M059J (cell line): ENCODE measurements around the gene DCAF12. TPM values are rescaled to one million over a fixed set of nuclear protein-coding genes. Genes with fewer than 3 reads are reported as not detected.
A peak's percentile ranks its signal among the peaks of the same experiment; 100 is the strongest.
"Not testable (repeated sequence)": the region's sequence is repeated elsewhere in the genome, so short reads cannot be mapped to it uniquely, and the experiment has no call there.

ENCODE experiments used
- DNase-seq: peaks from one replicate; pipeline ENCODE4 v3.0.0-alpha.2; 2012; ENCODE audit warnings: low read depth
- total RNA-seq: library from RNA; depleted of rRNA; stranded (reverse); fragments of >200 nt; shearing (Covaris generic); gene quantifications from 2 replicates; pipeline ENCODE4 v1.2.3, GENCODE V29; 2014; rRNA removed

Gene DCAF12
- total RNA-seq, 1 experiment from 2014 or later: 39.9 TPM

GRCh38 chr9:34069831-34070230 is 56.7 kb downstream of the DCAF12 start:
- no peak for DNase-seq

DNA sequence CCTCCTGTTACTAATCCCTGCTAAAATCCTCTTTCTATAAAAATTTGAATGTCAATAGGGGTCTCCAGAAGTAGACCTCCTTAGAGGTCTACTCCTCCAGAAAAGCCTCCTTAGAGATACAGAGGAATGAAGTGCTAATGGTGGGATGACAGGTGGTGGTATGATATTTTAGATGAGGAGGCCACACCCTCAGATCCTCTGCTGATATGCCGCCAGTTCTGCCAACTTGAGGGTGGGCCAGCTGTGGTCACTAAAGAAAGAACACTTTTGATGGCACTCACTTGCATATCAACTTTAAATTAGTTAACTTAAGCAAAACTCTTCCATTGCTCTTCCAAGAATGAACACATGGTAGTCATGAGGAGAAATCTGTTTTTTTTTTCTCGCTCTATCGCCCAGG is 61.0 kb downstream of the DCAF12 start:
- DNase-seq: no peak

- DNase-seq: no peak
Measured at GRCh38 chr9:34059954-34060353, 66.5 kb downstream of the DCAF12 start.

DNA sequence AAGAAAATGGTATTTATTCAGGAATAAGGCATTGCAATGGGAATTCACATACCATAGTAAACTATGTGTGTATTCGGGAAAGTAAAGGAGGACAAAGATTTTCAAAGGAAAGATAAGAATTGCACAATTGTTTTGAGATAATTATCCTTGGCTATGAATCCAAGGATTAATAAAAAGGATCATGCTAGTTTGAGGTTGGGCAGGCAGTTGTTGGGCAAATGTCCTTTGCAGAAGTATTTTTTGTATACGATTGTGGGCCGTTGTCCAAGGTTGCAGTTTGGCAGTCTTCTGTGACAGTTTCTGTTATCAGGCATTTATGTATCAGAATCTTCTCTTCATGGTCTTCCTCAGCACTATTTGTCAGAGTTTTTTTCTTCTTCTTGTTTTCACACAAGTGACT is 67.2 kb downstream of the DCAF12 start:
- no peak for DNase-seq

- DNase-seq: no peak
Measured at GRCh38 chr9:34049630-34050384, 76.7 kb downstream of the DCAF12 start.

- peak; percentile 97 for DNase-seq
Measured at GRCh38 chr9:34048727-34049629, 77.5 kb downstream of the DCAF12 start, which contains the start of gene UBAP2. TSS of gene UBAP2 (minus strand) at chr9:34048887. CDS start at chr9:34017148, 31,739 bp downstream.

GRCh38 chr9:34047864-34048726 is 78.4 kb downstream of the DCAF12 start:
- peak; percentile 51 for DNase-seq

GRCh38 chr9:34046784-34047379 is 79.6 kb downstream of the DCAF12 start:
- DNase-seq: peak; percentile 22

GRCh38 chr9:34045903-34046302 is 80.6 kb downstream of the DCAF12 start:
- no peak for DNase-seq

GRCh38 chr9:34042074-34042473 is 84.4 kb downstream of the DCAF12 start:
- DNase-seq: not testable (repeated sequence)

GRCh38 chr9:34038851-34039250 is 87.6 kb downstream of the DCAF12 start:
- DNase-seq: not testable (repeated sequence)

GRCh38 chr9:34037626-34038025 is 88.9 kb downstream of the DCAF12 start:
- DNase-seq: no peak

- no peak for DNase-seq
Measured at GRCh38 chr9:34036625-34037024, 89.9 kb downstream of the DCAF12 start.

Other genes with a start within 250 kb of the DCAF12 start
- 9.4 and 15.2 TPM in 2 replicates for gene UBAP2, start 77.8 kb downstream of the DCAF12 start, total RNA-seq
- 33.2 and 40.4 TPM in 2 replicates for gene UBAP1, start 52.3 kb upstream of the DCAF12 start, total RNA-seq
- 4.6 and 9.0 TPM in 2 replicates for gene KIF24, start 202.6 kb upstream of the DCAF12 start, total RNA-seq
- 45.6 and 59.9 TPM in 2 replicates for gene NUDT2, start 202.9 kb upstream of the DCAF12 start, total RNA-seq